Body of pancreas (tissue), 4 donors: ENCODE data around the gene NKX2-4. TPM values are rescaled to one million over a fixed set of nuclear protein-coding genes. Genes with fewer than 3 reads are reported as not detected.

Experiments used
- ATAC-seq: fragments of 150-250 bp; one replicate; pipeline ENCODE4 v1.9.1; 2016
- DNase-seq, 4 donors: peaks; one replicate each; pipeline ENCODE4 v3.0.0-alpha.2; 2019
- H3K27ac ChIP-seq, 4 donors: fragments of 200-600 bp; sonication (generic); 1 replicate in 3 of 4; 2 replicates in 1 of 4; pipeline versions ENCODE4 v1.5.1 to v1.6.1; 2016 to 2019; ENCODE audit warnings: mild to moderate bottlenecking in 1 of 4, mixed read lengths in 1 of 4, moderate library complexity in 1 of 4
- H3K27me3 ChIP-seq, 2 donors: fragments of 200-600 bp; sonication (generic); one replicate each; pipeline ENCODE4 v1.6.0; 2016; ENCODE audit warnings: mild to moderate bottlenecking in 1 of 2
- H3K36me3 ChIP-seq, 2 donors: fragments of 200-600 bp; sonication (generic); replicated peaks in 1 of 2; 2 replicates each; pipeline ENCODE4 v1.5.1; 2016; ENCODE audit warnings: low read depth in 2 of 2; ENCODE audit not compliant: insufficient read depth in 1 of 2
- H3K4me1 ChIP-seq: fragments of 200-600 bp; sonication (generic); one replicate; pipeline ENCODE4 v1.6.0; 2016
- H3K4me3 ChIP-seq, 2 donors: fragments of 200-600 bp; sonication (generic); 1 replicate in 1 of 2; 2 replicates in 1 of 2; pipeline ENCODE4 v1.5.1; 2016 to 2019
- H3K9me3 ChIP-seq, 3 donors: fragments of 200-600 bp; sonication (generic); 1 replicate in 2 of 3; 2 replicates in 1 of 3; pipeline ENCODE4 v1.5.1; 2016
- POLR2A ChIP-seq, 3 donors: fragments of 450-650 bp; IDR thresholded peaks; one replicate each; pipeline ENCODE4 v1.6.1; 2016; ENCODE audit warnings: antibody characterized with exemption in 3 of 3, mild to moderate bottlenecking in 2 of 3
- WGBS, 2 donors: methylation state at CpG; one replicate each; pipeline ENCODE4 v1.1.5; 2017; 5-methylcytosine and 5-hydroxymethylcytosine counted together
- intact Hi-C: fragments of 100-400 bp; cut with DNase I; formaldehyde crosslinking; loops from one replicate; pipeline ENCODE4 v1.15.1; 2023
- total RNA-seq, 2 donors: library from RNA; depleted of rRNA; stranded (reverse); fragments of >200 nt; gene quantifications; one replicate each; pipeline ENCODE4 v1.1.0, GENCODE V29; 2016
- TF ChIP-seq, protein P1 (sequence below), 7 experiments: fragments of 450-650 bp in 4 of 7; fragments of 200-600 bp in 3 of 7; sonication (generic) in 3 of 7; IDR thresholded peaks; one replicate each; pipeline ENCODE4 v1.5.1; 2016 to 2019; ENCODE audit warnings: antibody characterized with exemption in 7 of 7

The NKX2-4 gene
- not detected for total RNA-seq

DNA sequence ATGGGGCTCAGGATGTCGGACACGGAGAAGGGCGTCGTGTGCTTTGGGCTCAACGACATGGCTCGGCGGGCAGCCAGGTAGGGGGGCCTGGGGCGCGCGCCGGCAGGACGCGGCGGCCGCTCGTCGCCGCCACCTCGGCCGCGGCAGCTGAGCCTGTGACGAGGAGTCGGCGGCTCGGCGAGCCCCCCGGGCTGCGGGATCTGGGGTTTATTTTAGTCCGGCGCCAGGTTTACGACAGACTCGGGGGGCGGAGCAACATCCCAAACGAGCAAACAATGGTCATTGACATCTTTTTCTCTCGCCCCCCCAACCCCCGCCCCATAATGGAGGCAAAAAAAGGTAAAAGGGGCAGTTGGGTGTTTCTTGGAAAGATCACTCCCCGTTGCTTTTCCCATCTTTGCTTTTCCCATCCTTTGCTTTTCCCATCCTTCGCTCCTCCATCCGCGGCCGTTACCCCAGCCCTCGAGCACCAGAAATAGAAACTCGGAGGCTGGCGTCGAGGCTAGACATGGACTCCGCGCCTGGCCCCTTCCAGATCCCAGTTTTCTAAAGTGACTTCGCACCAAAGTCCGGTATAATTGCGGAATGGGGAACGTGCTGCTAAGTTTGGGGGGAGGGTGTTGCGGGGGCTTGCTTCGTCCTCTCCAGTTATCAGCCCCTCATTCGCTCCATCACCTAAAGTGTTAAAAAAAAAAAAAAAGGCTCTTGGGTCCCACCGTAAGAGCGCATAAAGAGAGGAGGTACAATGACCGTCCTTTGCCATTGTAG is at the start of gene NKX2-4:
NKX2-4 (minus strand) TSS at position 186 of the 768 bp plus-strand sequence; CDS start at position 59, 127 bp downstream.
- H3K4me3 ChIP-seq = no peak within 1 kb of the TSS

DNA sequence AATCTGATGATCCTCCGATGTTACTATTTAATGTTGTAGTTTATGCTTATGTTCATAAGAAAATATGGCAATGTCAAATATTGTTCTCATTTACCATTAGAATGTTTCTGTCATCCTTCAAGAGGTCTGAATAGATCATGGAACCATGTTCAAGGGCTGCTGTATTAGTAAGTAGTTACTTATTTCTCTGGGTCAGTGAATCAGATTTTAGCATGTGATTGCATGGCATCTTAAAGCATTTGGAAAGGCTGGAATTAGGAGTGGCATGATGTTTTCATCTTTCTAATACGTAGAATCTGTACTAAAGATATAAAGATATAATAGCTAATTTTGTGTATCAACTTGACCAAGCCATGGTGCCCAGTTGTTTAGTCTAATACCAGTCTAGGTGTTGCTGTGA is 40.5 kb upstream of the NKX2-4 start:
- Histone ChIP-seq H3K4me3 (no peak overlapping the region), H3K9me3 (no peaks in the 10 kb centered on the region), H3K27ac (no peak overlapping the region), H3K27me3 (no peaks in the 10 kb centered on the region), H3K36me3 (no peaks in the 10 kb centered on the region), H3K4me1 (no peaks in the 10 kb centered on the region)
- no peak for DNase-seq
- intact Hi-C loops = no loop called here
- TF ChIP-seq, protein P1, sequence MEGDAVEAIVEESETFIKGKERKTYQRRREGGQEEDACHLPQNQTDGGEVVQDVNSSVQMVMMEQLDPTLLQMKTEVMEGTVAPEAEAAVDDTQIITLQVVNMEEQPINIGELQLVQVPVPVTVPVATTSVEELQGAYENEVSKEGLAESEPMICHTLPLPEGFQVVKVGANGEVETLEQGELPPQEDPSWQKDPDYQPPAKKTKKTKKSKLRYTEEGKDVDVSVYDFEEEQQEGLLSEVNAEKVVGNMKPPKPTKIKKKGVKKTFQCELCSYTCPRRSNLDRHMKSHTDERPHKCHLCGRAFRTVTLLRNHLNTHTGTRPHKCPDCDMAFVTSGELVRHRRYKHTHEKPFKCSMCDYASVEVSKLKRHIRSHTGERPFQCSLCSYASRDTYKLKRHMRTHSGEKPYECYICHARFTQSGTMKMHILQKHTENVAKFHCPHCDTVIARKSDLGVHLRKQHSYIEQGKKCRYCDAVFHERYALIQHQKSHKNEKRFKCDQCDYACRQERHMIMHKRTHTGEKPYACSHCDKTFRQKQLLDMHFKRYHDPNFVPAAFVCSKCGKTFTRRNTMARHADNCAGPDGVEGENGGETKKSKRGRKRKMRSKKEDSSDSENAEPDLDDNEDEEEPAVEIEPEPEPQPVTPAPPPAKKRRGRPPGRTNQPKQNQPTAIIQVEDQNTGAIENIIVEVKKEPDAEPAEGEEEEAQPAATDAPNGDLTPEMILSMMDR (IDR thresholded peaks at IDR 0.05) = no peak
- TF ChIP-seq POLR2A (IDR thresholded peaks at IDR 0.05) = no peak
- ATAC-seq = no peak
- 73 to 74% methylated on average over 2 of the region's 2 CpGs for WGBS, 2 donors

More for the DNA sequence above, at the start of gene NKX2-4:
- Histone ChIP-seq H3K27me3 (peaks cover 0 to 40% of the 10 kb centered on the region in 2 donors), H3K27ac (no peak within 1 kb of the TSS), H3K9me3 (no peaks in the 10 kb centered on the region), H3K4me1 (peaks cover 20% of the 10 kb centered on the region), H3K36me3 (no peaks in the 10 kb centered on the region)
- TF ChIP-seq, protein P1 (IDR thresholded peaks at IDR 0.05) = no peak
- no peak for TF ChIP-seq POLR2A (IDR thresholded peaks at IDR 0.05)
- intact Hi-C loops = no loop called here
- ATAC-seq (no peak), DNase-seq (no peak)
- WGBS, 2 donors = 8 to 16% methylated on average over 29 to 54 of the region's 57 CpGs

DNA sequence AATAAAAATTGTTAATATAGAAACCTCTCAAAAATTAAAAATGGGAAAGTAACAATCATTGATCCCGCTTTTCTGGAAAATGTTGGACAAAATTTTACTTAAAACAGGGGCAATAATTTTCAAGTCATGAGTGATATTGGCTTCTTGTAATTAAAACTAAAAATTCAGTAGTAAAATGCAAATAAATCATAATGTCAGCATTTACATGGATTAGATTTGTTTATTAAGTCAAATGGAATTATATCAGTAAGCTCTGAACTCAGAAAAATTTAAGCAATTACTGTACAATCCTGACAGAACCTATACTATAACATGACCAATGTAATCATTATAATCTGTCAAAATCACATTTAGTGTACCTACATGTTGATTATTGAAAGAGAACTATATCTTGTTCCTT is 39.9 kb upstream of the NKX2-4 start:
- no peak for TF ChIP-seq POLR2A (IDR thresholded peaks at IDR 0.05)
- TF ChIP-seq, protein P1 (IDR thresholded peaks at IDR 0.05) = no peak
- Histone ChIP-seq H3K36me3 (no peaks in the 10 kb centered on the region), H3K4me3 (no peak overlapping the region), H3K27me3 (no peaks in the 10 kb centered on the region), H3K9me3 (no peaks in the 10 kb centered on the region), H3K4me1 (no peaks in the 10 kb centered on the region), H3K27ac (no peak overlapping the region)
- no peak for ATAC-seq
- DNase-seq = no peak
- WGBS, 2 donors = 89 to 94% methylated on average over 1 of the region's 1 CpG
- intact Hi-C loops = no loop called here

DNA sequence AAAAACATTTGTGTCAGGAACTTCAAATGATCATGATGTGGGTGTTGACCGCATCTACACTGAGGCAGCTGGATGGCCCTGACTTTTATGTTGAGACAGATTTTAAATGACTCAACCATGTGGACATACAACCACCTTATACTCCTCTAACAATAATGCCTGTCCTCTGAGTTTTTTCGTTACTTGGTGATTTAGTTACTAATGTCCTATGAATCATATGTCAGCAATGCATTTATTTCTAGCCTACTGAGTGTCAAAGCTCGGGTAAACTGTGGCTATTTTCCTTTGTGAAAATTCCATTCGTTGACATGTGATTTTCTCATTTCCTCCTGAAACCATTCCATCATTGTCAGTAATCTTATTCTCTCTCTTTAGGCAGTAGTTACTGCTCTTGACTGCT is 38.9 kb upstream of the NKX2-4 start:
- no peaks in the 10 kb centered on the region for H3K27me3 ChIP-seq
- H3K4me3 ChIP-seq = no peak overlapping the region
- intact Hi-C loops = no loop called here
- 42 to 45% methylated on average over 4 of the region's 4 CpGs for WGBS, 2 donors
- no peak for DNase-seq
- H3K9me3 ChIP-seq = no peaks in the 10 kb centered on the region
- no peak for TF ChIP-seq POLR2A (IDR thresholded peaks at IDR 0.05)
- TF ChIP-seq, protein P1 (IDR thresholded peaks at IDR 0.05) = no peak
- no peak for ATAC-seq
- no peaks in the 10 kb centered on the region for H3K36me3 ChIP-seq
- H3K4me1 ChIP-seq = no peaks in the 10 kb centered on the region
- no peak overlapping the region for H3K27ac ChIP-seq

DNA sequence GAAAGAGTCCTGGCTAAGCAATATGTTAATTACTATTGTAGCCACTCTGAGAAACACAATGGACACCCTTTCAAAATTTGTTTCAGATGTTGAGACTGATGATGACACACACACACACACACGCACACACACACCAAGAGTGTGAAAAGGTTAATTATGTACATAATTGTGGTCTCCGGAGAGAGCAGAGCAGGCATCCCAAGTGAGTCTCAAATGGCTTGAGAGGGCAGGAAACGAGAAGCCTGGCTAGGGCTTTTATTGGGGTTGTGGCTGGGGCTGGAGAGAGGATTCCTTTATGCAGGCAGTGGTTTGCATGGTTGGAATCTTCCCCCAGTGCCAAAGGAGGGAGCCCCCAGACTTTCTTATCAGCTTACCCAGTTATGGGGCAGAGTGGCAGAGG is 38.2 kb upstream of the NKX2-4 start:
- Histone ChIP-seq H3K36me3 (no peaks in the 10 kb centered on the region), H3K27me3 (no peaks in the 10 kb centered on the region), H3K27ac (no peak overlapping the region), H3K9me3 (no peaks in the 10 kb centered on the region), H3K4me3 (no peak overlapping the region), H3K4me1 (no peaks in the 10 kb centered on the region)
- 36 to 46% methylated on average over 3 of the region's 3 CpGs for WGBS, 2 donors
- intact Hi-C loops = no loop called here
- no peak for TF ChIP-seq POLR2A (IDR thresholded peaks at IDR 0.05)
- TF ChIP-seq, protein P1 (IDR thresholded peaks at IDR 0.05) = no peak
- ATAC-seq (no peak), DNase-seq (no peak)
